ENCODE measurements around the gene ABAT.
"Not testable (repeated sequence)": the region's sequence is repeated elsewhere in the genome, so short reads cannot be mapped to it uniquely, and the experiment has no call there.

ABAT gene

DNA sequence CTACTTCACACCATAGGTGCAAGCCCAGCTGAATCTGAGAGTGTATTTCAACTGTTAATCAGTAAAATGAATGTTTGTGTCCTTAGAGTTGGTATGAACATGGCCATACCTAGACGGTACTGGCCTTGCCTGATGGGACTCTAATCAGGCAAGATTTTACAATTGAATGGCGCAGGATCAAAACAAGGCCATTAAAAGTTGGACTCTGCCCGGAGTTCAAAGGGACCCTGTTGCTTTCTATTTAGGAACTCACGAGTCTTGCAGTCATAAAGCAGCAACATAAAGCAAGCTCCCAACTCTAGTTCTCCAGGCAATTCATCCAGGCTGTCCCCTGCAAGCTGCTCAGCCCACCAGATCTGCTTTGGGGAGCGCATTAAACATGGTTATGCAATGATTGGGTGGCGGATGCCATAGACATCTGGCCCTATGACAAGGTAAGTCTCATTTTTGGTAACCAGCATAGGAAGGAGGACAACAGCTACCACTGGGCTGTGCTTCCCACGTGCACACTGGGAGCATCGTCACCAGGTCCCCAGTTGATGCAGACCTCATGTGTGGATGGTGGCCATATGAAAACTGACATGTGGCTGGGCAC lies 114.3 kb downstream of the ABAT start:
- Mint-ChIP-seq H3K36me3 (ENCODE audit: insufficient read depth) (peaks cover 7% of the 10 kb centered on the region), H3K4me3 (no peak overlapping the region), H3K27ac (no peak overlapping the region), H3K9me3 (no peaks in the 10 kb centered on the region), H3K27me3 (no peaks in the 10 kb centered on the region), H3K4me1 (ENCODE audit: low read depth in 2 of 2) (no peaks in the 10 kb centered on the region)
- DNase-seq (no peak), ATAC-seq (replicated peaks) (no peak)

DNA sequence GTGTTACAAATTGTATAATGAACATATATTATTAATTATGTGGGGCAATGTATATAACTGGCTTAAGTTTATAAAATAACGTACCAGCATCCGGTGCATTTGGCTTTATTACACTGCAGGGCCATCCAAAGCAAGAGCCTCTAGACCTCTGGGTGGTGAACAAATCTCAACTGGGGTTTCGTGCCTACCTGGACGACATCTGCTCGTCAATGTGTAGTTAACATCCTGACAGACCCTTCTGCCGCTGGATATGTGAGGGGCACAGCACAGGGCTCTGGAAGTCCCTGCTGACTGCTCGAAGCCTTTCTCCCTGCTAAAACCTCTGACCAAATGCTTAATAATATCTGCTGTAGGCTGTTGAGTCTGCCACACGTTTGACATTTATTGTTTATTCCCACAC lies 120.7 kb downstream of the ABAT start:
- H3K27me3 Mint-ChIP-seq, result no peaks in the 10 kb centered on the region
- no peak overlapping the region for H3K4me3 Mint-ChIP-seq
- no peaks in the 10 kb centered on the region for H3K9me3 Mint-ChIP-seq
- ATAC-seq (replicated peaks) (no peak), DNase-seq (no peak)
- peaks cover 23 to 24% of the 10 kb centered on the region in 2 donors for H3K4me1 Mint-ChIP-seq (ENCODE audit: low read depth in 2 of 2)
- peak overlapping the region in 1 of 2 donors; percentile 25 for H3K27ac Mint-ChIP-seq
- H3K36me3 Mint-ChIP-seq (ENCODE audit: insufficient read depth), result peaks cover 23% of the 10 kb centered on the region

DNA sequence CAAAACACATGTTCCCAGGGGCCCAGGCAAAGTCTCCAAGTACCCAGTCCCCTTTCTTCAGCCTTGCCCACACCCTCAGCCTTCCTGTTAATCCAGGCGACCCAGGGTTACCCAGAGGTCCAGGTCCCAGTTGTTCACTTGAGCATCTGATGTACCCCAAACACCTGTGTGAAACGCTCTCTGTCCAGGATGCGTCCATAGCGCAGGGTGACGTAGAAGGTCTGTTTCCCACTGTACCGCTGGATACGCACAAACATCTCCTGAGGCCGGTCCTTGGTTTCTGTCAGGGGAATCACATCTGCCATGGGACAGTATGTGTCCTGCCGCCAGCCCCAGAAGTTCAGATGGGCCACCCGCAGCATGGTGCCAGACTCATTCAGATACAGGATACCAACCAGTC lies 121.4 kb downstream of the ABAT start:
- Mint-ChIP-seq H3K4me1 (ENCODE audit: low read depth in 2 of 2) (peaks cover 23 to 24% of the 10 kb centered on the region in 2 donors), H3K27ac (peak overlapping the region in 1 of 2 donors; percentile 57)
- no peak for ATAC-seq (replicated peaks)

DNA sequence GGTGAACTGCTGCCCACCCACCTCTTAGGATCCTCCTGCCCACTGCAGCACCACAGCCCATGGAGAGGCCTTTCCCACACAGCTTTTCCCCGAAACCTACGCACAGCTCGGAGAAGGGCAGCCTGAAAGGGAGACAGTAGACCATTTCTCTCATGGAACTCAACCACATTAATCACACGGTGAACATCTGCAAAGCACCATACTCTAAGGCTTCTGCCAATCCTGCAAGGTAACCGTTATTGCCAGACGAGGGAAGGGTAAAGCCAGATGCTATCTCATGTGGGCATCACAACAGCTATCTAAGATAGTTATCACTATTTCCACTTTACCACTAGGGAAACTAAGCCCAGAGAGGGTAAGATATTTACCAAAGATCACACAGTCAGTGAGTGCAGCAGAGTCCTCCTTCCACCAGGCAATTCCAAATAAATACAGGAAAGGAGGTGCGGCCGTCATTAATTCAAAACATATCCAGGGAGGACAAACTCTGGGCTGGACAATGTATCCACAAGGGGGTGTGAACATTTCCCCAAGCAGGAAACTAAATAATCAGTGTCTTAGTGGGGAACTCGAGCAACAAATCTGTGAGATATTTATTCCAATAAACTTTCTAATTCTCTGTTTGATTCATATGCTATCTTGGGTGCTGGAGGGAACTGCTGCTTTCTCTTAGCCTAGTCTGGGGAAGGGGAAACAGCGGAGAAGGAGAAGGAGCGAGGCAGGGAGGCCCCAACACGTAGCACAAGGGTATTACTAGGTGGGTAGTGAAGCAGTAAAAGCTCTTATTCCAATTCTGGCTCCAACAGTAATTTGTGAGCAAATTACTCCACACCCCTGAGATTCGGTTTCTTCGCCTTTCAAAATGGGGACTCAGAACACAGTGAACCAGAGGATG lies 122.3 kb downstream of the ABAT start:
- ATAC-seq (replicated peaks) (no peak), DNase-seq (no peak)
- Mint-ChIP-seq H3K9me3 (no peaks in the 10 kb centered on the region), H3K4me3 (peak overlapping the region; percentile 85 to 91), H3K36me3 (ENCODE audit: insufficient read depth) (peaks cover 23% of the 10 kb centered on the region), H3K27me3 (no peaks in the 10 kb centered on the region), H3K4me1 (ENCODE audit: low read depth in 2 of 2) (peaks cover 23 to 24% of the 10 kb centered on the region in 2 donors), H3K27ac (peak overlapping the region; percentile 95 to 97)

More for the DNA sequence above, 121.4 kb downstream of the ABAT start:
- DNase-seq, result no peak
- peaks cover 23% of the 10 kb centered on the region for H3K36me3 Mint-ChIP-seq (ENCODE audit: insufficient read depth)
- H3K9me3 Mint-ChIP-seq, result no peaks in the 10 kb centered on the region
- H3K27me3 Mint-ChIP-seq, result no peaks in the 10 kb centered on the region
- H3K4me3 Mint-ChIP-seq, result peak overlapping the region in 1 of 2 donors; percentile 91

DNA sequence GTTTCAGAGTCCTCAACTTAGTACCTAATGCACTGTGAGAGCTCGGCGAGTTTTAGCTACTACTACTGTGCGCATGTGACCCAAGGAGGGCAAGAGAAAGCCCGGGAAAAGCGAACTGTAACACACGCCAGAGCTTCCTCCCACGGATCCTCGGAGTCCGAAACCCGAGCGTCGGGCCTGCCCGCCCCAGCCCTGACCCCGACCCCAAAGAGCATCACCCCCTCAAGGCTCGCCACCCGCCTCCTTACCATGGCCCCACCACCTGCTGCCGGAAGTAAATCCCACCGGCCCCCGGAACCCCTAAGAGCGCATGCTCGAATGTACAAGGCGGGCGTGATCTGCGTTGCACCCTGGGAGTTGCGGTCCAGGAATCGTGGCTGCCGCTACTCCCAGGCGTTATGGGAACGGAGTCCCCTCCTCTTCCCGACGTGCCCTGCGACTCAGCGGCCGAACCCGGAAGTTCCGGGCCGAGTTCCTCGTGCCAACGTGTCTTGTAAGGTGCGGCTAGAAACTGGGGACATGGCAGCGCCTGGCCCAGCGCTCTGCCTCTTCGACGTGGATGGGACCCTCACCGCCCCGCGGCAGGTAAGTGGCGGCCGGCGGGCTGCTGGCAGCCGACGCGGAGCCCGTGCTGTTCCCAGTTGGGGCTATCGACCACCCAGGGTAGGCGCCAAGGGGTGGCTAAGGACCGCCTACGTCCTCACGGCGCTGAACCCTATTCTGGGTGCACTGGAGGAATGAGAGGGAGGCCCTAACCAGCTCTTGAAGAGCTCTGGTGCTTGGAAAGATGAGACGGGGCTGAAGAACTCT lies 123.2 kb downstream of the ABAT start, which contains the start of the genes PMM2 and TMEM186:
Gene PMM2, plus strand, starts transcription at position 476 of the 810 bp plus-strand sequence. Its CDS starts 44 bp downstream, at position 520.
Gene TMEM186, minus strand, starts transcription at position 276 of the 810 bp plus-strand sequence. Its CDS starts 25 bp downstream, at position 251.
- peaks cover 23 to 24% of the 10 kb centered on the region in 2 donors for H3K4me1 Mint-ChIP-seq (ENCODE audit: low read depth in 2 of 2)
- H3K4me3 Mint-ChIP-seq, result peak within 1 kb of the TSS; percentile 85 to 91
- H3K36me3 Mint-ChIP-seq (ENCODE audit: insufficient read depth), result peaks cover 29% of the 10 kb centered on the region
- no peaks in the 10 kb centered on the region for H3K9me3 Mint-ChIP-seq
- H3K27me3 Mint-ChIP-seq, result no peaks in the 10 kb centered on the region
- DNase-seq, result peak; percentile 91
- ATAC-seq (replicated peaks), result peak; percentile 95
- peak within 1 kb of the TSS; percentile 95 to 97 for H3K27ac Mint-ChIP-seq

DNA sequence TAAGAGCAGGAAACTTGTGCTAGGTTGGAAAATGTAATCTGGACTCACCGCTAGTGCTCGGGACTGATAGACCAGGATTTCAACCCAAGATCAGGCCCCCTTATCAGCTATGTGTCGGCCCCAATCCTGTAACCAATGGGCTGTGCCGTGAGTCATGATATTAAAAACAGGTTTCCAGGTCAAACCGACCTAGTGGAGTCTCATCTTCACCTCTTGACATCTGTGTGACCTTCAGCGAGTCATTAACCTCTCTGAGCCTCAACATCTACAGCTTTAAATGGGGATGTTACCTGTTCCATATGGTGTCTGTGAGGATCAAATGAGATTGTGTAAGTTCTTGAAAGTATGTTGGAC lies 123.7 kb downstream of the ABAT start:
- Mint-ChIP-seq H3K4me3 (peak overlapping the region; percentile 85 to 91), H3K4me1 (ENCODE audit: low read depth in 2 of 2) (peaks cover 23 to 26% of the 10 kb centered on the region in 2 donors), H3K27me3 (no peaks in the 10 kb centered on the region), H3K27ac (peak overlapping the region; percentile 95 to 97), H3K36me3 (ENCODE audit: insufficient read depth) (peaks cover 31% of the 10 kb centered on the region), H3K9me3 (no peaks in the 10 kb centered on the region)
- DNase-seq, result no peak
- ATAC-seq (replicated peaks), result peak; percentile 8

DNA sequence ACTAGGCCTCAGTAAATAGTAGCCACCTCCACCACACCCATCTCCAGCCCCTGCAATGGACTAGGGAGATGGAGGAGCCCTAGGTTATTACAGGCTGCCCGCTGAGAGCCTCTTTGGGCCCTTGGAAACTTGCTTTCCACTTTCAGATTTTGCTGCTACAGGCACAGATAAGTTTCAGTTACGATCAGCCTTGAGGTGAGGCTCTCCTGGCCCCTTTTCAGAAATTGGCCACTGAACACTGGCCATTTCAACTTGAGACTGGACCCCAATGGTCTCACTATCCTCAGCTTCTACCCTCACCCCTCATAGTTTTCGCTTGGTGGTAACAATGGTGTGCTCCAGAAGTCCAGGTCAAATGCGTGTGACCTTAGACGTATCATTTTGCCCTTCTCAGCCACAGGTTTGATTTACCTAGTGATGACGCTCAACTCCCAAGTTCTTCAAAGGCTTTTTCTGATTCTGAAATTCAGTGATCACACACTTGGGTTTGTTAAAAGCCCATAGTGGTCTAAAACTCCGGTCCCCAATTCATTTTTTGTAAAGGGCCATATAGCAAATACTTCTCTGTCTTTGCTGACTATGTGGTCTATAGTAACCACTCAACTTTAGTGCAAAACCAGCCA lies 124.2 kb downstream of the ABAT start:
- Mint-ChIP-seq H3K27me3 (no peaks in the 10 kb centered on the region), H3K27ac (peak overlapping the region; percentile 95 to 97), H3K36me3 (ENCODE audit: insufficient read depth) (peaks cover 34% of the 10 kb centered on the region), H3K9me3 (no peaks in the 10 kb centered on the region), H3K4me3 (peak overlapping the region; percentile 85 to 91), H3K4me1 (ENCODE audit: low read depth in 2 of 2) (peaks cover 23 to 28% of the 10 kb centered on the region in 2 donors)
- ATAC-seq (replicated peaks) (no peak), DNase-seq (no peak)

DNA sequence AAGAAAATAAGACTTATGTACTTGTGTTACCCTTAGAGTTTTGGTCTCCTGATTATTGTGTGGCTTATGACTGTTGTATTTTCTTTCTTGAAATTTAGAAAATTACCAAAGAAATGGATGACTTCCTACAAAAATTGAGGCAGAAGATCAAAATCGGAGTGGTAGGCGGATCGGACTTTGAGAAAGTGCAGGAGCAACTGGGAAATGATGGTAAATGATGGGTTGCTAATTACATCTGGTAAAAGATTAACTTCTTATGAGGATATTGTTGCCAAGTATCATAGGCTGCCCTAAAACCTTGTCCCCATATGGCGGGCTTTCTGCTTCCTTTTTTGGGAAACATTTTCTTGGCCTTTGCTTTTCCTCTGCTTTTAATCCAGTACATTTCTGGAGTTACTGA lies 127.3 kb downstream of the ABAT start:
- H3K36me3 Mint-ChIP-seq (ENCODE audit: insufficient read depth), result peaks cover 61% of the 10 kb centered on the region
- no peaks in the 10 kb centered on the region for H3K27me3 Mint-ChIP-seq
- H3K9me3 Mint-ChIP-seq, result no peaks in the 10 kb centered on the region
- peak overlapping the region in 1 of 2 donors; percentile 44 for H3K27ac Mint-ChIP-seq
- ATAC-seq (replicated peaks) (no peak), DNase-seq (no peak)
- H3K4me3 Mint-ChIP-seq, result no peak overlapping the region
- H3K4me1 Mint-ChIP-seq (ENCODE audit: low read depth in 2 of 2), result peaks cover 22 to 25% of the 10 kb centered on the region in 2 donors

DNA sequence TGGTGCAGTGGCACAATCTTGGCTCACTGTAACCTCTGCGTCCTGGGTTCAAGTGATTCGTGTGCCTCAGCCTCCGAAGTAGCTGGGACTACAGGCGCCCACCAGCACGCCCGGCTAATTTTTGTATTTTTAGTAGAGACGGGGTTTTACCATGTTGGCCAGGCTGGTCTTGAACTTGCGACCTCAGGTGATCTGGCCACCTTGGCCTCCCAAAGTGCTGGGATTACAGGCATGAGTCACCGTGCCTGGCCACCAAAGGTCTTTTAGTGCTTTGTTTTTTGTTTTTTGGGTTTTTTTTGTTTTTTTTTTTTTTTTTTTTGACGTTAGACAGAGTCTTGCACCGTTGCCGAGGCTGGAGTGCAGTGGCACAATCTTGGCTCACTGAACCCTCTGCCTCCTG lies 129.3 kb downstream of the ABAT start:
- peaks cover 69% of the 10 kb centered on the region for H3K36me3 Mint-ChIP-seq (ENCODE audit: insufficient read depth)
- not testable (repeated sequence) for ATAC-seq (replicated peaks); H3K9me3 Mint-ChIP-seq; H3K4me3 Mint-ChIP-seq; DNase-seq; H3K27ac Mint-ChIP-seq; H3K27me3 Mint-ChIP-seq
- H3K4me1 Mint-ChIP-seq (ENCODE audit: low read depth in 2 of 2), result peaks cover 7 to 12% of the 10 kb centered on the region in 2 donors

DNA sequence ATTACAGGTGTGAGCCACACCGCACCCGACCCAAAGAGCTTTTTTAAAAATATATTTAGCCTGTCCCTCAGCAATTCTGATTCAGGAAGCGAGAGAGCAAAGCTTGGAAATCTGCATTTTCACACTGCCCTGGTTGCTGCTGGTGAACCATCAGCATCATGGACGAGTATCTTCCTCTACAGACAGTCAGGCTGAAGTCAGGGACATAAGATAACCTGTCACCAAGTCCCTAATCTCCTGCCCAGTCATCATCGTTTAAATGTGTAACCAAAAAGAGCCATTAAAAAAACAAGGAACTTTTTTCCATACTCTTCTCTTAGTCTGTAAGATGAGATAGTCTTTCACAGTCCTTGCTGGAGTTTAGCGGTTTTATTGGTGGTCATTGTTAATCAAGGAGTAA lies 129.9 kb downstream of the ABAT start:
- Mint-ChIP-seq H3K27me3 (no peaks in the 10 kb centered on the region), H3K4me3 (no peak overlapping the region), H3K36me3 (ENCODE audit: insufficient read depth) (peaks cover 75% of the 10 kb centered on the region), H3K4me1 (ENCODE audit: low read depth in 2 of 2) (peaks cover 3 to 6% of the 10 kb centered on the region in 2 donors), H3K27ac (peak overlapping the region in 1 of 2 donors; percentile 28), H3K9me3 (no peaks in the 10 kb centered on the region)
- ATAC-seq (replicated peaks), result no peak
- no peak for DNase-seq

DNA sequence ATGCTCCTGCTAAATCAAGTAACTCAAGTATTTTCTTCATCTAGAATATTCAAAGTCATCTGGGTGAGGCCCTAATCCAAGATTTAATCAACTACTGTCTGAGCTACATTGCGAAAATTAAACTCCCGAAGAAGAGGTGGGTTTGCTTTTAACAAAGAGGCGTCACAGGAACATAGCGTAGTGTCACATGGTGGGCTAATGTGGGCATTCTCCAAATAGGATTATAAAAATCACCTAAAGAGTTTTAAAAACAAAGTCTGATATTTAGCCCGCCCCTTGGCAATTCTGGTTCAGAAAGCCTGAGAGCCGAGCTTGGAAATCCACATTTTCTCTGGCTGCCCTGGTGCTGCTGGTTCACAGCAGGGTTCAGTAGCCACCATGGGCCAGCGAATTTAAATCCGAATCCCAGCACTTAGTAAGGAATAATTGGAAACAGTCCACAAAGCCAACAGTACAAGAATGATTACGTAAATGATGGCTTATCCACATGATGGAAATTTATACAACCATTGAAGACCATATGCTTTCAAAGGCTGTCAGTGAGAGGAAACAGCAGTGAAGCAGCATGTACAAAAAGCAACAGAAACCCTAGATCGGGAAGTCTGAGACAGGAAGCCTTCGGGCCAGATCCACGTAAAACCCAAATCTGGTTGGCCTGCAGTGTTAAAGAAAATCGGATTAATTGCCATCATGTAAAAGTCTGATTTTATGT lies 132.0 kb downstream of the ABAT start:
- Mint-ChIP-seq H3K27me3 (no peaks in the 10 kb centered on the region), H3K27ac (no peak overlapping the region), H3K36me3 (ENCODE audit: insufficient read depth) (peaks cover 93% of the 10 kb centered on the region), H3K4me3 (no peak overlapping the region), H3K9me3 (no peaks in the 10 kb centered on the region), H3K4me1 (ENCODE audit: low read depth in 2 of 2) (peaks cover 1 to 4% of the 10 kb centered on the region in 2 donors)
- ATAC-seq (replicated peaks) (no peak), DNase-seq (no peak)

DNA sequence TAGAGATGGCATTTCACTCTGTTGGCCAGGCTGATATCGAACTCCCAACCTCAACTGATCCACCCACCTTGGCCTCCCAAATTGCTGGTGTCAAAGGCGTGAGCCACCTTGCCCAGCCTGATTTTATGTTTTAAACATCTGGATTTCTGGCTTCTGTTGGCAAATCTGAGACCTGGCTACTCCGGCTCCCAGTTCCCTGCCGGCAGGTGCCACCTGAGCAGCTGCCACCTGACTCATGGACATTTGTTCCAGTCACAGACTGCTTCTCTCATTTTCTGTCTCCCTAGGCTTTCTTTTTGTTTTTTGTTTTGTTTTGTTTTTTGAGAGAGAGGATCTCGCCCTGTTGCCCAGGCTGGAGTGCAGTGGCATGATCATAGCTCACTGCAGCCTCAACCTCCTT lies 132.8 kb downstream of the ABAT start:
- H3K36me3 Mint-ChIP-seq (ENCODE audit: insufficient read depth), result peaks cover 96% of the 10 kb centered on the region
- no peaks in the 10 kb centered on the region for H3K9me3 Mint-ChIP-seq
- DNase-seq (no peak), ATAC-seq (replicated peaks) (no peak)
- H3K27me3 Mint-ChIP-seq, result no peaks in the 10 kb centered on the region
- H3K4me3 Mint-ChIP-seq, result no peak overlapping the region
- peaks cover 1 to 4% of the 10 kb centered on the region in 2 donors for H3K4me1 Mint-ChIP-seq (ENCODE audit: low read depth in 2 of 2)
- peak overlapping the region in 1 of 2 donors; percentile 66 for H3K27ac Mint-ChIP-seq

Data from effector memory CD8-positive, alpha-beta T cell (primary cell).